Upper lobe of left lung (tissue), 4 donors: ENCODE measurements around the gene RNF4.

Source experiments
- CTCF ChIP-seq, 6 experiments: fragments of 450-650 bp in 4 of 6; fragments of 200-600 bp in 2 of 6; sonication (generic) in 2 of 6; IDR thresholded peaks; one replicate each; pipeline ENCODE4 v1.5.1; 2016 to 2019; ENCODE audit warnings: antibody characterized with exemption in 6 of 6
- EP300 ChIP-seq, 4 donors: sonication (generic); formaldehyde crosslinking; IDR thresholded peaks; one replicate each; pipeline ENCODE4 v1.5.1; 2017; ENCODE audit warnings: antibody characterized with exemption in 4 of 4, control low read depth in 2 of 4
- POLR2A ChIP-seq, 4 donors: fragments of 450-650 bp; IDR thresholded peaks; one replicate each; pipeline ENCODE4 v1.5.1; 2016 to 2017; ENCODE audit warnings: antibody characterized with exemption in 4 of 4, mild to moderate bottlenecking in 2 of 4
- POLR2AphosphoS5 ChIP-seq, 2 donors: sonication (generic); formaldehyde crosslinking; IDR thresholded peaks; one replicate each; pipeline ENCODE4 v1.5.1; 2017; ENCODE audit warnings: antibody characterized with exemption in 2 of 2

DNA sequence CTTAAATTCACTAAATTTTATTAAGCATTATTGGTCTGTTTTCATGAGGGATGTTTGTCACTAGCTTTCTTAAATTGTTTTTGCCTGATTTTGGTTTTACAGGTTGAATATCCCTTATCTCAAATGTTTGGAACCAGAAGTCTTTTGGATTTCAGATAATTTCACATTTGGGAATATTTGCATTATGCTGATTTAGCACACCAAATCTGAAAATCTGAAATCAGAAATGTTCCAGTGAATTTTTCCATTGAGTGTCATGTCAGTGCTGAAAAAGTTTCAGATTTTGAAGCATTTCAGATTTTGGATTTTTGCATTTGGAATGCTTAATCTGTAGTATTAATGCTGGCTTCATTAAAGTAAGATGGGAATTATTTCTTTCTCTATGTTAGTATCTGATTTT lies 82.2 kb downstream of the RNF4 start:
- TF ChIP-seq CTCF (IDR thresholded peaks at IDR 0.05), result no peak
- TF ChIP-seq EP300 (IDR thresholded peaks at IDR 0.05), result no peak
- no peak for TF ChIP-seq POLR2AphosphoS5 (IDR thresholded peaks at IDR 0.05)
- no peak for TF ChIP-seq POLR2A (IDR thresholded peaks at IDR 0.05)
